Mucosa of rectum (tissue), 2 donors: ENCODE data around the gene NMNAT3.

Experiments used
- H3K27ac ChIP-seq, 2 donors: one replicate each; pipeline ENCODE4 v1.7.0; 2013; ENCODE audit warnings: inconsistent platforms in 2 of 2, low read depth in 2 of 2, low read length in 2 of 2
- H3K27me3 ChIP-seq, 2 donors: one replicate each; pipeline ENCODE4 v1.7.0; 2013; ENCODE audit warnings: low read length in 2 of 2; ENCODE audit not compliant: control insufficient read depth in 2 of 2, insufficient read depth in 2 of 2
- H3K36me3 ChIP-seq, 2 donors: one replicate each; pipeline ENCODE4 v1.7.0; 2013; ENCODE audit warnings: low read length in 2 of 2; ENCODE audit not compliant: control insufficient read depth in 2 of 2, insufficient read depth in 2 of 2
- H3K4me1 ChIP-seq, 2 donors: one replicate each; pipeline ENCODE4 v1.7.0; 2013; ENCODE audit warnings: low read length in 2 of 2, mild to moderate bottlenecking in 1 of 2; ENCODE audit not compliant: control insufficient read depth in 2 of 2, insufficient read depth in 2 of 2
- H3K4me3 ChIP-seq, 2 donors: one replicate each; pipeline ENCODE4 v1.7.0; 2013; ENCODE audit warnings: low read length in 2 of 2
- H3K9ac ChIP-seq, 2 donors: one replicate each; pipeline ENCODE4 v1.7.0; 2013; ENCODE audit warnings: low read length in 2 of 2, low read depth in 1 of 2, mild to moderate bottlenecking in 1 of 2
- H3K9me3 ChIP-seq, 2 donors: one replicate each; pipeline ENCODE4 v1.7.0; 2013; ENCODE audit warnings: low read length in 2 of 2; ENCODE audit not compliant: control insufficient read depth in 2 of 2
- donor health status: healthy.
- donor health status: Normal muscosa, but diverticular disease.

NMNAT3 gene

DNA sequence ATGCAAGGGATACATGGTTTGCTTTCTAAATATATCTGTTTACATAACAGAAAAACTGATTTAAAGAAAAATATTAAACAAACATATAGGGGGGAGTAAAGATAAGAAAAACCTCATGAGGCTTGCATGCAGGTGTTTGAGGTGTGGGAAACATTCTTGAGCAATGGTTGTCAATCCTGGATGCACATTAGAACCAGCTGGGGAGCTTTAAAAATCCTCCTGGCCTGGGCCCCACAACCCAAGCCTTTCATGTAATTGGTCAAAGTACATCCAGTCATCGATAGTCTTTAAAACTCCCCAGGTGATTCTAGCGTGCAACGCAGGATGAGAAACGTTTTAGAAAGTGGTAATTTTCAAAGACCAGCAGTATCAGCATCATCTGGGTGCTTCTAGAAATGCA lies 18.3 kb downstream of the NMNAT3 start:
- Histone ChIP-seq H3K27me3 (no peaks in the 10 kb centered on the region), H3K9me3 (no peaks in the 10 kb centered on the region), H3K9ac (no peak overlapping the region), H3K27ac (no peak overlapping the region), H3K36me3 (no peaks in the 10 kb centered on the region), H3K4me1 (no peaks in the 10 kb centered on the region), H3K4me3 (no peak overlapping the region)

DNA sequence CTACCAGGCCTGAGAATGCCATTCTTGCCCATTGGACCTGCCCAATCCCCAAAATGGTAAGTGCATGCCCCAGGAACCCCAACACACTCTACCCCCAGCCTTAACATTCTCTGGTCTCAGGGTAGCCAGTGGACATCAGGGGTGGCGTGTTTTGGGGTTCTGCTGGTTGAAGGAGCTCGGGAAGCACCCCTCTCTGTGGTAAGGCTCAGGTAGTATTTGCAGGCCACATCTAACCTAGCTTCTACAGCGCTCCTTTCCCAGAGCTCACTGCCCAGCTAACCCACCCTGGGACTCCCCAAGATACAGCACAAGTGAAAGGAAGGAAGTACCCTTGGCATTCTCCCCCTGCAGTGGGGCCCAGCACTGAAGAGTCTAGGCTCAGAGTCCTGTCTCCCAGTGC lies 19.8 kb downstream of the NMNAT3 start:
- no peaks in the 10 kb centered on the region for H3K36me3 ChIP-seq
- no peaks in the 10 kb centered on the region for H3K9me3 ChIP-seq
- no peak overlapping the region for H3K9ac ChIP-seq
- H3K4me3 ChIP-seq: no peak overlapping the region
- no peaks in the 10 kb centered on the region for H3K27me3 ChIP-seq
- H3K27ac ChIP-seq: no peak overlapping the region
- no peaks in the 10 kb centered on the region for H3K4me1 ChIP-seq

- no peaks in the 10 kb centered on the region for H3K4me1 ChIP-seq
- no peak overlapping the region for H3K9ac ChIP-seq
- H3K4me3 ChIP-seq: no peak overlapping the region
- H3K36me3 ChIP-seq: no peaks in the 10 kb centered on the region
- no peak overlapping the region for H3K27ac ChIP-seq
- H3K27me3 ChIP-seq: no peaks in the 10 kb centered on the region
- H3K9me3 ChIP-seq: no peaks in the 10 kb centered on the region
Observed at GRCh38 chr3:139657434-139657833, 20.3 kb downstream of the NMNAT3 start.

GRCh38 chr3:139655909-139656595 lies 21.7 kb downstream of the NMNAT3 start:
- Histone ChIP-seq H3K9me3 (no peaks in the 10 kb centered on the region), H3K4me3 (no peak overlapping the region), H3K27ac (no peak overlapping the region), H3K4me1 (no peaks in the 10 kb centered on the region), H3K36me3 (no peaks in the 10 kb centered on the region), H3K27me3 (no peaks in the 10 kb centered on the region), H3K9ac (no peak overlapping the region)

DNA sequence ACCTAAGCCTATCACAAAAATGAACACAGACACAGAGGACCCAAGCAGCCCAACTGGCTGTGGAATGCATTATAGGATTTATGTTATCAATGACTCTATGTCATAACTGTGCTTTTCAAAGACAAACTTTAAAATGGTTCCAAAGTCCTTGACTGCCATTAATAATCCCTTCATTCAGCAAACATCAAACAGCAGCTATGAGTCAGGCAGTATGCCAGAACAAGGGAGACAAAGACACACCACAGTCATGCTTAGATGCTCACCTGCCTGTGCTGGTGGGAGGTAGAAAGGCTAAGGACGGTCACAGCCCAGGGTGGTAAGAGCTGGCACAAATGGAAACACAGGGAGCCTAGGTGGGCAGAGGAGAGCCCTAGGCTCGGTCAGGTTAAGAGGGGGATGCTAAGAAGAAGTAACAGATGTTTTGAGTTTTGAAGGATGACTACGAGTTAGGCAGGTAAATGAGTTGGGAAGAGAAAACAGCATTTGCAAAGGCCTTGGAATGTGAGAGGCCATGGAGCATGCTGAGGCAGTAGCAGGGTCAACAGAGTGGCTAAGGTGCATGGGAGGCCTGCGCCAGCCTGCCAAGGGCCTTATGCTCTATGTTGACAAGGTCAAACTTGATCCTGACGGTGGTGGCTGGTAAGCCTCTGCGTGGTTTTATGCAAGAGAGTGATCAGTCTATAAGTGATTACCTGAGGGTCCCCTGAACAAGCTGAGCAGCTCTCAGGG lies 23.0 kb downstream of the NMNAT3 start:
- H3K4me3 ChIP-seq: no peak overlapping the region
- H3K27me3 ChIP-seq: no peaks in the 10 kb centered on the region
- H3K4me1 ChIP-seq: no peaks in the 10 kb centered on the region
- H3K9ac ChIP-seq: no peak overlapping the region
- H3K9me3 ChIP-seq: no peaks in the 10 kb centered on the region
- H3K36me3 ChIP-seq: no peaks in the 10 kb centered on the region
- H3K27ac ChIP-seq: no peak overlapping the region

DNA sequence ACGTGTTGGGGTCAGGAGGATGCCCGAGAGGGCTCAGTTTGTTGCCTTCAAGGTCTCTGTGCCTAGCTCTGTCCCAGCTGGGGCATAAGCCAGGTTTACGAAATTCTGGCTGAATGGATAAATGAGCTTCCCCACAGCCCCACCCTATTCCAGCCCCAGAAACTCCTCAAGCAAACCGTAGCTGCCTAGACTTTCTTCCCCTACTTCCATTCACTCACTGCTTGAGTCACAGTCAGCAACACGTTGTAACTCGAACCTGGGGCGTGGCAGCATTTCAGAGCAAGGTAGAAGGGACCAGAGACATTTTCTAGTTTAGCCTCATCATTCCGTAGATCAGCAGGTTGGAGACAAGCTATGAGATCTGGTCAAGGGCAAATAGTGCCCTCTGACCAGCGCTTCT lies 24.2 kb downstream of the NMNAT3 start:
- no peaks in the 10 kb centered on the region for H3K36me3 ChIP-seq
- no peak overlapping the region for H3K9ac ChIP-seq
- no peaks in the 10 kb centered on the region for H3K4me1 ChIP-seq
- no peaks in the 10 kb centered on the region for H3K9me3 ChIP-seq
- no peak overlapping the region for H3K27ac ChIP-seq
- H3K27me3 ChIP-seq: no peaks in the 10 kb centered on the region
- no peak overlapping the region for H3K4me3 ChIP-seq

DNA sequence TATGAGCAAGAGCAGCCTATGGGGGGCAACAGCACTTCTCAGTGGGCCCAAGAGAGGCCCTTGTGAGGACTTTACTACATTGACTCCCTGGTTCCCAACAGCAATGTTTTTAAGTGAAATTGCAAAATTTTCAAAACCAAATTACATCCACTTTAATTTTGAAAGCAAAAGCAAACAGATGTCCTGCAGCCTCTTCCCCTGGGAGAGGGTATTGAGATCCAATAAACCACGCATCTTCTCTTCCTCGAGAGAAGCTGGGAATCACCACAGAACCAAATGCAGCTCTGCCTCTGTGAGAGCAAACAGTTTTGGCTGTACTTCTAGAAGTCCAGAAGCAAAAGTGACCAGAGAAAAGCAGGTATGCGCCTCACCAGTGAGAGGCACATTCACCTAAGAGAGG lies 25.2 kb downstream of the NMNAT3 start:
- Histone ChIP-seq H3K4me1 (no peaks in the 10 kb centered on the region), H3K27me3 (no peaks in the 10 kb centered on the region), H3K9ac (no peak overlapping the region), H3K9me3 (no peaks in the 10 kb centered on the region), H3K4me3 (no peak overlapping the region), H3K27ac (no peak overlapping the region), H3K36me3 (no peaks in the 10 kb centered on the region)

DNA sequence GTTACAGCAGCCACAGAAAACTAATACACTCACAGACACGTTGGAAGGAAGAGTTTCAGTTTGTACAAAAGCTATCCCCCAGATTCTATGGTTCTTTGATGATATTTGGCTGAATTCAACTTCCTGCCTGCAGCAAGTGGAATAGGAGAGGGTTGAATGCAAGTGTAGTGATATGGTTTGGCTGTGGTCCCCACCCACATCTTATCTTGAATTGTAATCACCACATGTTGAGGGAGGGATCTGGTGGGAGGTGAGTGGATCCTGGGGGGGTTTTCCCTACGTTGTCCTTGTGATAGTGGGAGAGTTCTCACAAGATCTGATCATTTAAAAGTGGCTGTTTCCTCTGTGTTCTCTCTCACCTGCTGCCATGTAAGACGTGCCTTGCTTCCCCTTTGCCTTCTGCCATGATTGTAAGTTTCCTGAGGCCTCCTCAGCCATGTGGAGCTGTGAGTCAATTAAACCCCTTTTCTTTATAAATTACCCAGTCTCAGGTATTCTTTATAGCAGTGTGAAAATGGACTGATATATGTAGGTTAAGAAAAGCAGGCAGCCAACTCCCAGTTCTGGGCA lies 29.8 kb downstream of the NMNAT3 start:
- no peaks in the 10 kb centered on the region for H3K9me3 ChIP-seq
- no peak overlapping the region for H3K9ac ChIP-seq
- H3K4me1 ChIP-seq: no peaks in the 10 kb centered on the region
- no peaks in the 10 kb centered on the region for H3K27me3 ChIP-seq
- no peak overlapping the region for H3K27ac ChIP-seq
- no peak overlapping the region for H3K4me3 ChIP-seq
- no peaks in the 10 kb centered on the region for H3K36me3 ChIP-seq

DNA sequence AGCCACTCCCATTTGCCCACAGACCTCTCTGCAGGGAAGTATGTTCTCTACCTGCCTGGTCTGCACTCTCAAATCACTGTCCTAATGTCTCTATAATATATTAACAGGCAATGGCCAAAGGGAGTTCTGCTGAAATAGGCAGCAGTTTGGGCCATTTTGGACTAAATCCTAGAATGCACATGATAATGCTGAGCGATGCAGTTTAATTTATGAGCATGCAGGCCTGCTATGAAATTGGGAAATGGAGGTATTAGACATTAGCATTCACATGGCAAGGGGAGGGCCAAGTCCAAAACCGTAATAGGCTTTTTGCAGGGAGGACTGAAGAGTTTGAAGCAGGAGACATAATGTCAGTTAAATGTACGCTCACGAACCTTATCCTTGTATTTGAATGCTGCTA lies 31.3 kb downstream of the NMNAT3 start:
- H3K36me3 ChIP-seq: no peaks in the 10 kb centered on the region
- H3K9me3 ChIP-seq: no peaks in the 10 kb centered on the region
- no peak overlapping the region for H3K4me3 ChIP-seq

DNA sequence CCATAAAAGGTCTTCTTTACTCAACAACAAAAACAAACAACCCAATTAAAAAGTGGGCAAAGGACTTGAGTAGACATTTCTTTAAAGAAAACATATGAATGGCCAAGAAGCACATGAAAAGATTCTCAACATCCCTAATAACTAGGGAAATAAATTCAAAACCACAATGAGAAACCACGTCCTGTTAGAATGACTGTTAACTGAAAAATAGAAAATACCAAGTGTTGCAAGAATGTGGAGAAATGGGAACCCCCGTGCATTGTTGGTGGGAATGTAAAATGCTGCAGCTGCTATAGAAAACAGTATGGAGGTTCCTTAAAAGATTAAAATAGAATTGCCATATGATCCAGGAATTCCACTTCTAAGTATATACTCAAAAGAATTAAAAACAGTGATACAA lies 34.8 kb downstream of the NMNAT3 start:
- no peak overlapping the region for H3K27ac ChIP-seq
- H3K27me3 ChIP-seq: no peaks in the 10 kb centered on the region
- H3K9ac ChIP-seq: no peak overlapping the region
- H3K9me3 ChIP-seq: no peaks in the 10 kb centered on the region
- H3K4me3 ChIP-seq: no peak overlapping the region
- no peaks in the 10 kb centered on the region for H3K4me1 ChIP-seq
- no peaks in the 10 kb centered on the region for H3K36me3 ChIP-seq

More for the DNA sequence above, 31.3 kb downstream of the NMNAT3 start:
- H3K27me3 ChIP-seq: no peaks in the 10 kb centered on the region
- no peak overlapping the region for H3K9ac ChIP-seq
- no peaks in the 10 kb centered on the region for H3K4me1 ChIP-seq
- H3K27ac ChIP-seq: no peak overlapping the region
